Pancreas (tissue), 10 donors: ENCODE measurements around the gene TP63. TPM values are rescaled to one million over a fixed set of nuclear protein-coding genes. Genes with fewer than 3 reads are reported as not detected.

Source experiments
- ATAC-seq, 4 donors: fragments of 200-7000 bp; cut with Tn5 transposase; one replicate each; pipeline versions ENCODE4 v1.8.0 to v1.9.1; 2020; ENCODE audit warnings: mild to moderate bottlenecking in 4 of 4, moderate library complexity in 4 of 4
- DNase-seq, 6 donors: peaks; one replicate each; pipeline ENCODE4 v3.0.0-alpha.2; 2020
- FAIRE-seq: peaks from 2 replicates; lab custom pipeline; 2012; peaks lifted over from hg19 to GRCh38; lab: Jason Lieb, UNC
- H3K27ac ChIP-seq, 4 donors: fragments of 200-600 bp; sonication (generic); 1 replicate in 3 of 4; 2 replicates in 1 of 4; pipeline versions ENCODE4 v1.5.0 to v1.8.0; 2020
- H3K27me3 ChIP-seq, 4 donors: fragments of 200-600 bp; one replicate each; pipeline ENCODE4 v1.8.0; 2021
- H3K36me3 ChIP-seq, 3 donors: fragments of 200-600 bp; sonication (generic) in 1 of 3; one replicate each; pipeline versions ENCODE4 v1.5.0 to v1.8.0; 2020 to 2021
- H3K4me1 ChIP-seq, 3 donors: fragments of 200-600 bp; one replicate each; pipeline ENCODE4 v1.8.0; 2021
- H3K4me3 ChIP-seq, 4 donors: fragments of 200-600 bp; sonication (generic) in 2 of 4; one replicate each; pipeline versions ENCODE4 v1.5.0 to v1.8.0; 2020 to 2021
- H3K9me3 ChIP-seq, 4 donors: fragments of 200-600 bp; one replicate each; pipeline ENCODE4 v1.8.0; 2021
- WGBS, 2 donors: extraction: QIAGEN DNeasy Blood & Tissue Kit; methylation state at CpG; one replicate each; pipeline ENCODE4 v1.1.7; 2013; 5-methylcytosine and 5-hydroxymethylcytosine counted together
- intact Hi-C, 3 donors: fragments of 100-400 bp; cut with DNase I; formaldehyde crosslinking; loops; one replicate each; pipeline versions ENCODE4 v1.11.1 to v1.14.2; 2022
- polyA plus RNA-seq, 2 donors: library from polyadenylated mRNA; stranded (reverse); fragments of 200-250 nt; gene quantifications; one replicate each; pipeline ENCODE4 v1.2.3, GENCODE V29; 2013
- total RNA-seq, 6 donors: library from RNA; stranded (reverse); fragmentation: NEBNext Ultra II Directional in 4 of 6; extraction: Animal tissue kit (Norgen Biotek cat#: 25700) in 4 of 6; gene quantifications; one replicate each; pipeline versions ENCODE4 v1.2.1 to v1.2.4, GENCODE V29; 2021 to 2023
- TF ChIP-seq, protein P1 (sequence below), 4 donors: fragments of 200-600 bp; sonication (generic) in 3 of 4; IDR thresholded peaks; one replicate each; pipeline versions ENCODE4 v1.5.0 to v1.8.0; 2021; ENCODE audit warnings: antibody characterized with exemption in 4 of 4
- donor health status: healthy with polysubstance abuse.
- donor health status: DM: no; HTN: no; CAD: no; lungs with moderate emphysema.
- donor health status: DM: no; HTN: no; CAD: no.
- donor health status: control.
- donor health status: control.
- donor health status: Bipolar disorder and iron deficiency.
- donor health status: DM: yes; HTN: yes; CAD: no.
- donor health status: DM: no; HTN: no; CAD: no.
- donor health status: DM: no; HTN: no; CAD: no.
- donor health status: DM: yes; HTN: yes; CAD: no.

The TP63 gene
- total and polyA plus RNA-seq, 8 donors: 0.02 to 0.47 (median 0.06) TPM; not detected in 3

DNA sequence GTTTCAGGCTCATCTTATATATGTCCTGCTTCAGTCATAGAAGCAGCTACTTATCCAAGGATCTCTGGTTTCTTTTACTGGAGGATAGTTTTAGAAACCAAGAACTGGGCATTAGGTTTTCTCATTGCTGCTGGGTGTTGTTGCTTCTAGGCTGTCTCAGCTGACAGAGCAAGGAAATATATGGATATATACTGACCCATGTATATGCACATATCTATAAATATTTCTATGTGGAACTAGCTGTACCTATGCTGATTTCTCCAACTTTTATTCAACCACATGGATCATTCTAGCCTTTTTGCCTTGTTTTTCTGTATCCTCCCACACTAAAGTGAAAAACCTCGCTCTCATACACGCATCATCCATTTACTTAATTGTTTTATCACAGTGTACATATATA, 64.2 kb downstream of the TP63 start:
- no peak overlapping the region for H3K27ac ChIP-seq
- ATAC-seq (no peak), FAIRE-seq (no peak), DNase-seq (no peak)
- H3K4me3 ChIP-seq: no peak overlapping the region
- no peaks in the 10 kb centered on the region for H3K27me3 ChIP-seq
- WGBS, 2 donors: 83 to 87% methylated on average over 2 of the region's 2 CpGs
- intact Hi-C loops: no loop called here
- TF ChIP-seq, protein P1, sequence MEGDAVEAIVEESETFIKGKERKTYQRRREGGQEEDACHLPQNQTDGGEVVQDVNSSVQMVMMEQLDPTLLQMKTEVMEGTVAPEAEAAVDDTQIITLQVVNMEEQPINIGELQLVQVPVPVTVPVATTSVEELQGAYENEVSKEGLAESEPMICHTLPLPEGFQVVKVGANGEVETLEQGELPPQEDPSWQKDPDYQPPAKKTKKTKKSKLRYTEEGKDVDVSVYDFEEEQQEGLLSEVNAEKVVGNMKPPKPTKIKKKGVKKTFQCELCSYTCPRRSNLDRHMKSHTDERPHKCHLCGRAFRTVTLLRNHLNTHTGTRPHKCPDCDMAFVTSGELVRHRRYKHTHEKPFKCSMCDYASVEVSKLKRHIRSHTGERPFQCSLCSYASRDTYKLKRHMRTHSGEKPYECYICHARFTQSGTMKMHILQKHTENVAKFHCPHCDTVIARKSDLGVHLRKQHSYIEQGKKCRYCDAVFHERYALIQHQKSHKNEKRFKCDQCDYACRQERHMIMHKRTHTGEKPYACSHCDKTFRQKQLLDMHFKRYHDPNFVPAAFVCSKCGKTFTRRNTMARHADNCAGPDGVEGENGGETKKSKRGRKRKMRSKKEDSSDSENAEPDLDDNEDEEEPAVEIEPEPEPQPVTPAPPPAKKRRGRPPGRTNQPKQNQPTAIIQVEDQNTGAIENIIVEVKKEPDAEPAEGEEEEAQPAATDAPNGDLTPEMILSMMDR (IDR thresholded peaks at IDR 0.05): no peak
- H3K9me3 ChIP-seq: no peaks in the 10 kb centered on the region
- no peaks in the 10 kb centered on the region for H3K36me3 ChIP-seq
- no peaks in the 10 kb centered on the region for H3K4me1 ChIP-seq

DNA sequence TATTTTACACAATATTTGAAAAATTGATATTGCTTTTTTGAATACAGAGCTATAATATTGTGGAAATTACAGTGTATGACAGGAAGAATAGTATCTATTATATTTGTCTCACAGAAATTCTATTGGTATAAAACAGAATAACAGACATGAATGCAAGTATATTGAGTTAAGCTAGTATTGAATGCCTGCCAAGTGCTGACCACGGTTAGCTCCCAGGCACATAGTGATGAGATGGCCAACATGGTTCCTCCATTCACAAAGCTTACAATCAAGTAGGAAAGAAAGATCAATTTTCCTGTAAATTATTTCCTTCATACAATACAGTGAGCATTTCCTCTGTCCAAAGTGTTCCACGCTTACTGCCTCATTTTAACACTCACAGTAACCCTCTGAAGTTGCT, 67.6 kb downstream of the TP63 start:
- Histone ChIP-seq H3K36me3 (no peaks in the 10 kb centered on the region), H3K27ac (no peak overlapping the region), H3K4me1 (no peaks in the 10 kb centered on the region), H3K27me3 (no peaks in the 10 kb centered on the region), H3K4me3 (no peak overlapping the region), H3K9me3 (no peaks in the 10 kb centered on the region)
- TF ChIP-seq, protein P1 (IDR thresholded peaks at IDR 0.05): no peak
- intact Hi-C loops: no loop called here
- ATAC-seq (no peak), DNase-seq (no peak), FAIRE-seq (no peak)
- 13 to 21% methylated on average over 2 of the region's 2 CpGs for WGBS, 2 donors

DNA sequence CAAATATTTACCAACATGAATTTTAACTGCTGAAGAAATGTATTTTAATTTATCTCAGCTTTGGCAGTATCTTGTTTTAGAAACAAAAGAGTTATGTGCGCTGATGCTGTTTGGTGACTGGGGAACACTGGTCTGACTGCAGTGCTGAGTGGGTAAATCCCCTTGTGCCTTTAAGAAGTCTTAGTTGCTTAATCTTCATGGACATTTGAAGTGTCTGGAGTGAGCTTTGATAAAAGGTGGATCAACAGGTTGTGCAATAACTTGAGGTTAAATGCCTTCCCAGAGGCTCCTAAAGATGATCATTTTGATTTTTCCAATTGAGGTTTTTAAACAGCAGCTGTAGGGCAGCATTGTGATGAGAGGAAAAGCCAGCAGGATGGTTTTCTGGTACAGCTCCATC, 68.7 kb downstream of the TP63 start:
- DNase-seq (no peak), FAIRE-seq (no peak), ATAC-seq (no peak)
- Histone ChIP-seq H3K36me3 (no peaks in the 10 kb centered on the region), H3K27ac (no peak overlapping the region), H3K9me3 (no peaks in the 10 kb centered on the region), H3K27me3 (no peaks in the 10 kb centered on the region), H3K4me3 (no peak overlapping the region), H3K4me1 (no peaks in the 10 kb centered on the region)
- 54 to 59% methylated on average over 1 of the region's 1 CpG for WGBS, 2 donors
- TF ChIP-seq, protein P1 (IDR thresholded peaks at IDR 0.05): no peak
- intact Hi-C loops: no loop called here

DNA sequence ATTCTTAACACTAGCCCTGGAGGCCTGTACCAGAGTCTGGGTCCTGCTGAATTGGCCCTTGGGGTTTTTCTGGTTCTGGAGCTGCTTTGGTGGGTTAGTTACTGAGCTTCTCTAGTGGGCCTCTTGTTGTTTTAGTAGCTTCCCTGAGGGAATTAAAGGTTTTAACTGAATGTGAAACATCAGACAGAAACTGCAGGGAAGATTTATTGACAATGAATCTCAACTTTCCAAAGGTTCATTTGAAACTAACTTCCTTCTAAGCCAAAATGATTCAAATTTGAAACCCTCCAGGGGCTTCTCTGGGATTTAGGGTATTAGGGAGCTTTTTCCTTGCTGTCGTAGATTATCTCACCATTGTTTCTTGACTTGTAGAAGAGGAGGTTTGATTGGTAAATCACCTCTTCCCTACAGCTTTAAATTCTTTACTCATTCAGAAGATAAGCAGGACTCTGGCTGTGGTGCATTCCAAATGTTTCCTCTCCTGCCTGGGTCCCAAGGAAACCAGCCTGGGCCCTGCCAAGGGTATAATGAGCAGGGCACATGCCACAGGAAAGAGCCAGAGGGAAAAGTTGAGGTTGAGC, 71.0 kb downstream of the TP63 start:
- H3K9me3 ChIP-seq: no peaks in the 10 kb centered on the region
- WGBS, 2 donors: 82 to 85% methylated on average over 1 of the region's 1 CpG
- no peak for DNase-seq
- no peaks in the 10 kb centered on the region for H3K36me3 ChIP-seq
- no peaks in the 10 kb centered on the region for H3K27me3 ChIP-seq
- intact Hi-C loops: no loop called here
- no peak overlapping the region for H3K27ac ChIP-seq
- FAIRE-seq: no peak
- H3K4me3 ChIP-seq: no peak overlapping the region
- no peak for ATAC-seq
- no peaks in the 10 kb centered on the region for H3K4me1 ChIP-seq
- TF ChIP-seq, protein P1 (IDR thresholded peaks at IDR 0.05): no peak

DNA sequence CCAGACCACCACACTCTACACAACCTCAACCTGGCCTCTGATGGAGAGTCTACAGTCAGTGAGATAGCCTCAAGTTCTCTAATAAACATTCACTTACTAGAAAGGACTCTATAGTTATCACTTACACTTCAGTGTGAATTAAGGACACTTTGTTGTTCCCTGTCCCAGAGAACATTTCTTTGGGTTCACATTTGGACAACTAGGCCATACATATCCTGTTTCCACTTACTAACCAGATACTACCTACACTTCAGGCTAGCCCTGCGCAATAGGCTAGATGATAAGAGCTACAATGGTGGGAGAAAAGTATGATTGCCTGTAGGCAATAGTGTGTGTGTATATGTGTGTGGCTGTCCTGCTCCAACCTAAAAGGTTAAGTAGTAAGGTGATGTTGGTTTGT, 72.7 kb downstream of the TP63 start:
- TF ChIP-seq, protein P1 (IDR thresholded peaks at IDR 0.05): no peak
- Histone ChIP-seq H3K4me3 (no peak overlapping the region), H3K4me1 (no peaks in the 10 kb centered on the region), H3K9me3 (no peaks in the 10 kb centered on the region), H3K27me3 (no peaks in the 10 kb centered on the region), H3K27ac (no peak overlapping the region), H3K36me3 (no peaks in the 10 kb centered on the region)
- intact Hi-C loops: no loop called here
- WGBS, 2 donors: 52 to 93% methylated on average over 1 of the region's 1 CpG
- DNase-seq (no peak), FAIRE-seq (no peak), ATAC-seq (no peak)
